GM23338 (cell line): Measurements from ENCODE around the gene C2orf72. TPM values are rescaled to one million over a fixed set of nuclear protein-coding genes. Genes with fewer than 3 reads are reported as not detected.

Source experiments
- ATAC-seq: fragments of 200-7000 bp; cut with Tn5 transposase; 3 replicates; pipeline ENCODE4 v1.9.1; 2020
- DNase-seq: peaks from one replicate; pipeline ENCODE4 v3.0.0-alpha.2; 2015; ENCODE audit warnings: low spot score
- H2AFZ ChIP-seq: fragments of 200-600 bp; sonication (generic); 2 replicates; pipeline ENCODE4 v1.8.0; 2016; ENCODE audit warnings: antibody characterized with exemption, mild to moderate bottlenecking, moderate library complexity
- H3F3A ChIP-seq: fragments of 200-600 bp; sonication (generic); replicated peaks from 2 replicates; pipeline ENCODE4 v1.8.0; 2017; ENCODE audit warnings: antibody characterized with exemption, mixed run types, low read depth
- H3K27ac ChIP-seq: fragments of 200-600 bp; sonication (generic); 2 replicates; pipeline ENCODE4 v1.6.1; 2016; ENCODE audit warnings: low read depth
- H3K27me3 ChIP-seq: fragments of 200-600 bp; sonication (generic); 2 replicates; pipeline ENCODE4 v1.8.0; 2016; ENCODE audit warnings: mild to moderate bottlenecking, mixed run types, moderate library complexity; ENCODE audit not compliant: insufficient read depth
- H3K36me3 ChIP-seq: fragments of 200-600 bp; sonication (generic); 2 replicates; pipeline ENCODE4 v1.8.0; 2016; ENCODE audit warnings: mild to moderate bottlenecking; ENCODE audit not compliant: insufficient read depth
- H3K4me1 ChIP-seq: fragments of 200-600 bp; sonication (generic); 2 replicates; pipeline ENCODE4 v1.8.0; 2016; ENCODE audit warnings: mild to moderate bottlenecking, moderate library complexity; ENCODE audit not compliant: insufficient read depth
- H3K4me2 ChIP-seq: fragments of 200-600 bp; sonication (generic); 2 replicates; pipeline ENCODE4 v1.7.1; 2017; ENCODE audit warnings: mixed run types
- H3K4me3 ChIP-seq: fragments of 200-600 bp; sonication (generic); 2 replicates; pipeline ENCODE4 v1.6.1; 2016; ENCODE audit warnings: mixed run types
- H3K79me2 ChIP-seq: fragments of 200-600 bp; sonication (generic); replicated peaks from 2 replicates; pipeline ENCODE4 v1.8.0; 2017; ENCODE audit warnings: mild to moderate bottlenecking; ENCODE audit not compliant: insufficient read depth
- H3K9me2 ChIP-seq: fragments of 200-600 bp; sonication (generic); 2 replicates; pipeline ENCODE4 v1.8.0; 2017; ENCODE audit not compliant: insufficient read depth
- H4K20me1 ChIP-seq: fragments of 200-600 bp; sonication (generic); replicated peaks from 2 replicates; pipeline ENCODE4 v1.8.0; 2017; ENCODE audit warnings: mild to moderate bottlenecking; ENCODE audit not compliant: insufficient read depth
- H3K27ac Mint-ChIP-seq: 2 replicates; pipeline ENCODE4 v1.8.0; 2020; ENCODE audit warnings: inconsistent platforms, mild to moderate bottlenecking, moderate library complexity, mixed read lengths
- H3K27me3 Mint-ChIP-seq: 3 replicates; pipeline ENCODE4 v1.8.0; 2022; ENCODE audit warnings: low read depth, mild to moderate bottlenecking, moderate library complexity, mixed read lengths, inconsistent platforms; ENCODE audit not compliant: insufficient read depth, poor library complexity
- H3K36me3 Mint-ChIP-seq: 3 replicates; pipeline ENCODE4 v1.8.0; 2021; ENCODE audit warnings: low read depth, mild to moderate bottlenecking, inconsistent platforms, moderate library complexity, mixed read lengths
- H3K4me1 Mint-ChIP-seq: 3 replicates; pipeline ENCODE4 v1.8.0; 2020; ENCODE audit warnings: mild to moderate bottlenecking, inconsistent platforms, mixed read lengths
- H3K4me3 Mint-ChIP-seq: 3 replicates; pipeline ENCODE4 v1.8.0; 2021; ENCODE audit warnings: moderate library complexity, mild to moderate bottlenecking, inconsistent platforms, mixed read lengths
- H3K9me3 Mint-ChIP-seq: 3 replicates; pipeline ENCODE4 v1.8.0; 2020; ENCODE audit warnings: moderate library complexity, mild to moderate bottlenecking, inconsistent platforms, mixed read lengths
- EZH2phosphoT487 ChIP-seq: fragments of 200-600 bp; sonication (generic); IDR thresholded peaks from one replicate; pipeline ENCODE4 v1.8.1; 2018; ENCODE audit warnings: antibody characterized with exemption; ENCODE audit not compliant: unreplicated experiment
- NANOG ChIP-seq: IDR thresholded peaks from 2 replicates; pipeline ENCODE4 v1.6.1; 2016; ENCODE audit warnings: antibody characterized with exemption, borderline replicate concordance
- ZNF114 ChIP-seq: fragments of 250-450 bp; sonication (Bioruptor Pico); IDR thresholded peaks from 2 replicates; pipeline ENCODE4 v1.5.0; 2020; ENCODE audit warnings: mild to moderate bottlenecking, moderate library complexity
- polyA plus RNA-seq: library from polyadenylated mRNA; unstranded; fragments of >200 nt; fragmentation: Nextera tagmentation; extraction: Ambion mirVana; gene quantifications from 2 replicates; pipeline ENCODE4 v1.2.1, GENCODE V29; 2016
- total RNA-seq: library from RNA; depleted of rRNA; stranded (reverse); fragments of >200 nt; shearing (Covaris generic); gene quantifications from 2 replicates; pipeline ENCODE4 v1.2.3, GENCODE V29; 2014
- TF ChIP-seq, protein P1 (sequence below), 2 experiments: fragments of 200-600 bp in 1 of 2; sonication (generic) in 1 of 2; conservative IDR thresholded peaks; 2 replicates each; pipeline versions ENCODE4 v1.5.1 to v1.6.1; 2016 to 2017; ENCODE audit warnings: antibody characterized with exemption in 2 of 2, low read depth in 2 of 2, mild to moderate bottlenecking in 2 of 2, moderate library complexity in 1 of 2
- TF ChIP-seq, protein P2 (sequence below): fragments of 250-450 bp; sonication (Bioruptor Pico); IDR thresholded peaks from 2 replicates; pipeline ENCODE4 v1.5.0; 2020; ENCODE audit warnings: mild to moderate bottlenecking, moderate library complexity
- TF ChIP-seq, protein P3 (sequence below): IDR thresholded peaks from 2 replicates; pipeline ENCODE4 v1.6.1; 2016; ENCODE audit warnings: antibody characterized with exemption
- TF ChIP-seq, protein P4 (sequence below): IDR thresholded peaks from one replicate; pipeline ENCODE4 v1.6.1; 2018; ENCODE audit warnings: antibody characterized with exemption; ENCODE audit not compliant: unreplicated experiment

Gene C2orf72
- total and polyA plus RNA-seq, 2 experiments from 2014 or later: 0.37 to 1.4 TPM

DNA sequence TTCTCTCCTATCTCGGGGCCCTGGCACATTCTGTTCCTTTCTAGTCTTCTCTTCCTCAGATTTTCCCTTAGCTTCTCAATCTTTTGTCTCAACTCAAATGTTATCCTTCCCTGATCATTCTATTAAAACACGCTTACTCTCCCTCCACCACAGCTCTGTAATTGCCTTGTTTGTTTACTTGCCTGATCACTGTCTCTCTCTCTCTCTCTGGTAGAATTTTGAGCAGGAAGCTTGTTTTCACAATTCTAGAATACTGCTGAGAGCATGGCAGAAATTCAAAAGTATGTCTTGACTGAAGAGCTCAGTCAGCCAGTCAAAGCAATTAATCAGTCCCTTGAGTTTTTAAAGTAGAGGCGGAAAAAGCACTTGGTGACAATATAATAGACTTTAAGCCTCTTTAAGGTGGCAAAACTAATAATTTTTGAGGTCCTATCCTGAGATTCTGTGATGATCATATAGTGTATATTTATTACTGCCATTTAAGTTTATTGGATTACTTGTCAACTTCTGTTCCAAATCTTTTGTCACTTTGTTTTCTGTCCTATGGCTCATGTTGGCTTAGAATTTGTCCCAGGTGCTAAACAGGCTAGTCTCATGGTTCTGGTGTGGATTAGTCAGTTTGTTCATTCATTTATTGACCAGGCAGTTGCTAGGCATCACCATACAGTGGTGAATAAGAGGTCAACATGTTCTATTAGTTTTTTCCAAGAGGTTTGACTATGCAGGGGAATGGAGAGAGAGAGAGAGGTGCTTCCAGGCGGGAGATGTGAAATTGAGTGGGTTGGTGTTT lies 21.6 kb downstream of the C2orf72 start:
- peaks cover 22% of the 10 kb centered on the region; the same call in 1 of the 2 replicates for H3K36me3 ChIP-seq
- ATAC-seq: no peak

More for the DNA sequence above, 21.6 kb downstream of the C2orf72 start:
- Mint-ChIP-seq H3K4me3 (peak overlapping the region; percentile 93), H3K27ac (no peak overlapping the region), H3K9me3 (no peaks in the 10 kb centered on the region), H3K36me3 (peaks cover 30% of the 10 kb centered on the region), H3K27me3 (no peaks in the 10 kb centered on the region), H3K4me1 (peaks cover 18% of the 10 kb centered on the region)
- Histone ChIP-seq H3F3A (no peaks in the 10 kb centered on the region), H2AFZ (no peak overlapping the region), H3K4me1 (peaks cover 15% of the 10 kb centered on the region), H3K4me3 (peak overlapping the region; percentile 97), H3K79me2 (peaks cover 69% of the 10 kb centered on the region), H3K9me2 (no peaks in the 10 kb centered on the region), H3K27ac (no peak overlapping the region), H3K4me2 (peak overlapping the region; percentile 97), H3K27me3 (peaks cover 6% of the 10 kb centered on the region; the same call in 1 of the 2 replicates), H4K20me1 (peaks cover 40% of the 10 kb centered on the region)
- no peak for DNase-seq
- TF ChIP-seq NANOG (no peak), ZNF114 (CRISPR knock-in tag) (no peak), EZH2phosphoT487 (no peak)
- TF ChIP-seq, protein P1, sequence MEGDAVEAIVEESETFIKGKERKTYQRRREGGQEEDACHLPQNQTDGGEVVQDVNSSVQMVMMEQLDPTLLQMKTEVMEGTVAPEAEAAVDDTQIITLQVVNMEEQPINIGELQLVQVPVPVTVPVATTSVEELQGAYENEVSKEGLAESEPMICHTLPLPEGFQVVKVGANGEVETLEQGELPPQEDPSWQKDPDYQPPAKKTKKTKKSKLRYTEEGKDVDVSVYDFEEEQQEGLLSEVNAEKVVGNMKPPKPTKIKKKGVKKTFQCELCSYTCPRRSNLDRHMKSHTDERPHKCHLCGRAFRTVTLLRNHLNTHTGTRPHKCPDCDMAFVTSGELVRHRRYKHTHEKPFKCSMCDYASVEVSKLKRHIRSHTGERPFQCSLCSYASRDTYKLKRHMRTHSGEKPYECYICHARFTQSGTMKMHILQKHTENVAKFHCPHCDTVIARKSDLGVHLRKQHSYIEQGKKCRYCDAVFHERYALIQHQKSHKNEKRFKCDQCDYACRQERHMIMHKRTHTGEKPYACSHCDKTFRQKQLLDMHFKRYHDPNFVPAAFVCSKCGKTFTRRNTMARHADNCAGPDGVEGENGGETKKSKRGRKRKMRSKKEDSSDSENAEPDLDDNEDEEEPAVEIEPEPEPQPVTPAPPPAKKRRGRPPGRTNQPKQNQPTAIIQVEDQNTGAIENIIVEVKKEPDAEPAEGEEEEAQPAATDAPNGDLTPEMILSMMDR (conservative IDR thresholded peaks at IDR 0.05; ENCODE audit: low read depth in 2 of 2): no peak
- TF ChIP-seq, protein P2, sequence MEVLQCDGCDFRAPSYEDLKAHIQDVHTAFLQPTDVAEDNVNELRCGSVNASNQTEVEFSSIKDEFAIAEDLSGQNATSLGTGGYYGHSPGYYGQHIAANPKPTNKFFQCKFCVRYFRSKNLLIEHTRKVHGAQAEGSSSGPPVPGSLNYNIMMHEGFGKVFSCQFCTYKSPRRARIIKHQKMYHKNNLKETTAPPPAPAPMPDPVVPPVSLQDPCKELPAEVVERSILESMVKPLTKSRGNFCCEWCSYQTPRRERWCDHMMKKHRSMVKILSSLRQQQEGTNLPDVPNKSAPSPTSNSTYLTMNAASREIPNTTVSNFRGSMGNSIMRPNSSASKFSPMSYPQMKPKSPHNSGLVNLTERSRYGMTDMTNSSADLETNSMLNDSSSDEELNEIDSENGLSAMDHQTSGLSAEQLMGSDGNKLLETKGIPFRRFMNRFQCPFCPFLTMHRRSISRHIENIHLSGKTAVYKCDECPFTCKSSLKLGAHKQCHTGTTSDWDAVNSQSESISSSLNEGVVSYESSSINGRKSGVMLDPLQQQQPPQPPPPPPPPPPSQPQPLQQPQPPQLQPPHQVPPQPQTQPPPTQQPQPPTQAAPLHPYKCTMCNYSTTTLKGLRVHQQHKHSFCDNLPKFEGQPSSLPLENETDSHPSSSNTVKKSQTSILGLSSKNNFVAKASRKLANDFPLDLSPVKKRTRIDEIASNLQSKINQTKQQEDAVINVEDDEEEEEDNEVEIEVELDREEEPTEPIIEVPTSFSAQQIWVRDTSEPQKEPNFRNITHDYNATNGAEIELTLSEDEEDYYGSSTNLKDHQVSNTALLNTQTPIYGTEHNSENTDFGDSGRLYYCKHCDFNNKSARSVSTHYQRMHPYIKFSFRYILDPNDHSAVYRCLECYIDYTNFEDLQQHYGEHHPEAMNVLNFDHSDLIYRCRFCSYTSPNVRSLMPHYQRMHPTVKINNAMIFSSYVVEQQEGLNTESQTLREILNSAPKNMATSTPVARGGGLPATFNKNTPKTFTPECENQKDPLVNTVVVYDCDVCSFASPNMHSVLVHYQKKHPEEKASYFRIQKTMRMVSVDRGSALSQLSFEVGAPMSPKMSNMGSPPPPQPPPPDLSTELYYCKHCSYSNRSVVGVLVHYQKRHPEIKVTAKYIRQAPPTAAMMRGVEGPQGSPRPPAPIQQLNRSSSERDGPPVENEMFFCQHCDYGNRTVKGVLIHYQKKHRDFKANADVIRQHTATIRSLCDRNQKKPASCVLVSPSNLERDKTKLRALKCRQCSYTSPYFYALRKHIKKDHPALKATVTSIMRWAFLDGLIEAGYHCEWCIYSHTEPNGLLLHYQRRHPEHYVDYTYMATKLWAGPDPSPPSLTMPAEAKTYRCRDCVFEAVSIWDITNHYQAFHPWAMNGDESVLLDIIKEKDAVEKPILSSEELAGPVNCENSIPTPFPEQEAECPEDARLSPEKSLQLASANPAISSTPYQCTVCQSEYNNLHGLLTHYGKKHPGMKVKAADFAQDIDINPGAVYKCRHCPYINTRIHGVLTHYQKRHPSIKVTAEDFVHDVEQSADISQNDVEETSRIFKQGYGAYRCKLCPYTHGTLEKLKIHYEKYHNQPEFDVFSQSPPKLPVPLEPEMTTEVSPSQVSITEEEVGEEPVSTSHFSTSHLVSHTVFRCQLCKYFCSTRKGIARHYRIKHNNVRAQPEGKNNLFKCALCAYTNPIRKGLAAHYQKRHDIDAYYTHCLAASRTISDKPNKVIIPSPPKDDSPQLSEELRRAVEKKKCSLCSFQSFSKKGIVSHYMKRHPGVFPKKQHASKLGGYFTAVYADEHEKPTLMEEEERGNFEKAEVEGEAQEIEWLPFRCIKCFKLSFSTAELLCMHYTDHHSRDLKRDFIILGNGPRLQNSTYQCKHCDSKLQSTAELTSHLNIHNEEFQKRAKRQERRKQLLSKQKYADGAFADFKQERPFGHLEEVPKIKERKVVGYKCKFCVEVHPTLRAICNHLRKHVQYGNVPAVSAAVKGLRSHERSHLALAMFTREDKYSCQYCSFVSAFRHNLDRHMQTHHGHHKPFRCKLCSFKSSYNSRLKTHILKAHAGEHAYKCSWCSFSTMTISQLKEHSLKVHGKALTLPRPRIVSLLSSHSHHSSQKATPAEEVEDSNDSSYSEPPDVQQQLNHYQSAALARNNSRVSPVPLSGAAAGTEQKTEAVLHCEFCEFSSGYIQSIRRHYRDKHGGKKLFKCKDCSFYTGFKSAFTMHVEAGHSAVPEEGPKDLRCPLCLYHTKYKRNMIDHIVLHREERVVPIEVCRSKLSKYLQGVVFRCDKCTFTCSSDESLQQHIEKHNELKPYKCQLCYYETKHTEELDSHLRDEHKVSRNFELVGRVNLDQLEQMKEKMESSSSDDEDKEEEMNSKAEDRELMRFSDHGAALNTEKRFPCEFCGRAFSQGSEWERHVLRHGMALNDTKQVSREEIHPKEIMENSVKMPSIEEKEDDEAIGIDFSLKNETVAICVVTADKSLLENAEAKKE (CRISPR knock-in tag): no peak
- TF ChIP-seq, protein P3, sequence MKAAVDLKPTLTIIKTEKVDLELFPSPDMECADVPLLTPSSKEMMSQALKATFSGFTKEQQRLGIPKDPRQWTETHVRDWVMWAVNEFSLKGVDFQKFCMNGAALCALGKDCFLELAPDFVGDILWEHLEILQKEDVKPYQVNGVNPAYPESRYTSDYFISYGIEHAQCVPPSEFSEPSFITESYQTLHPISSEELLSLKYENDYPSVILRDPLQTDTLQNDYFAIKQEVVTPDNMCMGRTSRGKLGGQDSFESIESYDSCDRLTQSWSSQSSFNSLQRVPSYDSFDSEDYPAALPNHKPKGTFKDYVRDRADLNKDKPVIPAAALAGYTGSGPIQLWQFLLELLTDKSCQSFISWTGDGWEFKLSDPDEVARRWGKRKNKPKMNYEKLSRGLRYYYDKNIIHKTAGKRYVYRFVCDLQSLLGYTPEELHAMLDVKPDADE: no peak
- TF ChIP-seq, protein P4, sequence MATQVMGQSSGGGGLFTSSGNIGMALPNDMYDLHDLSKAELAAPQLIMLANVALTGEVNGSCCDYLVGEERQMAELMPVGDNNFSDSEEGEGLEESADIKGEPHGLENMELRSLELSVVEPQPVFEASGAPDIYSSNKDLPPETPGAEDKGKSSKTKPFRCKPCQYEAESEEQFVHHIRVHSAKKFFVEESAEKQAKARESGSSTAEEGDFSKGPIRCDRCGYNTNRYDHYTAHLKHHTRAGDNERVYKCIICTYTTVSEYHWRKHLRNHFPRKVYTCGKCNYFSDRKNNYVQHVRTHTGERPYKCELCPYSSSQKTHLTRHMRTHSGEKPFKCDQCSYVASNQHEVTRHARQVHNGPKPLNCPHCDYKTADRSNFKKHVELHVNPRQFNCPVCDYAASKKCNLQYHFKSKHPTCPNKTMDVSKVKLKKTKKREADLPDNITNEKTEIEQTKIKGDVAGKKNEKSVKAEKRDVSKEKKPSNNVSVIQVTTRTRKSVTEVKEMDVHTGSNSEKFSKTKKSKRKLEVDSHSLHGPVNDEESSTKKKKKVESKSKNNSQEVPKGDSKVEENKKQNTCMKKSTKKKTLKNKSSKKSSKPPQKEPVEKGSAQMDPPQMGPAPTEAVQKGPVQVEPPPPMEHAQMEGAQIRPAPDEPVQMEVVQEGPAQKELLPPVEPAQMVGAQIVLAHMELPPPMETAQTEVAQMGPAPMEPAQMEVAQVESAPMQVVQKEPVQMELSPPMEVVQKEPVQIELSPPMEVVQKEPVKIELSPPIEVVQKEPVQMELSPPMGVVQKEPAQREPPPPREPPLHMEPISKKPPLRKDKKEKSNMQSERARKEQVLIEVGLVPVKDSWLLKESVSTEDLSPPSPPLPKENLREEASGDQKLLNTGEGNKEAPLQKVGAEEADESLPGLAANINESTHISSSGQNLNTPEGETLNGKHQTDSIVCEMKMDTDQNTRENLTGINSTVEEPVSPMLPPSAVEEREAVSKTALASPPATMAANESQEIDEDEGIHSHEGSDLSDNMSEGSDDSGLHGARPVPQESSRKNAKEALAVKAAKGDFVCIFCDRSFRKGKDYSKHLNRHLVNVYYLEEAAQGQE: no peak
